T-helper 2 cell treated with Interferon-gamma antibody and Interleukin-4, amounts not matched to agents 100 ng/mL and 5 ng/mL, for 36 hours (primary cell): ENCODE results near the gene C2CD2L. TPM values are rescaled to one million over a fixed set of nuclear protein-coding genes. Genes with fewer than 3 reads are reported as not detected.

ENCODE experiments used
- intact Hi-C: fragments of 100-400 bp; cut with micrococcal nuclease; formaldehyde crosslinking; loops from one replicate; pipeline ENCODE4 v1.15.1; 2023
- total RNA-seq: library from RNA; stranded (reverse); gene quantifications from 2 replicates; pipeline ENCODE4 v1.2.3, GENCODE V29; 2022

Gene C2CD2L
- total RNA-seq, 1 donor from 2014 or later, result 29.9 TPM

- intact Hi-C loops, result loop anchor here (10.0 kb wide), 1 partner anchor 658 kb away; the partner anchor contains the start of gene KMT2A
Measured at GRCh38 chr11:119092880-119093842, 14.0 kb upstream of the C2CD2L start.

GRCh38 chr11:119093942-119094815, 13.0 kb upstream of the C2CD2L start:
- intact Hi-C loops, result loop anchor here (1.0 to 10.0 kb wide), 3 partner anchors 8 to 659 kb away; partner anchors contain the start of genes CBL and KMT2A

GRCh38 chr11:119094816-119095065, 12.4 kb upstream of the C2CD2L start:
- intact Hi-C loops, result loop anchor here (1.0 to 10.0 kb wide), 10 partner anchors 8 to 660 kb away; partner anchors contain the start of genes C2CD2L, CBL, HINFP and HYOU1

- intact Hi-C loops, result loop anchor here (1.0 to 10.0 kb wide), 9 partner anchors 10 to 660 kb away; partner anchors contain the start of genes C2CD2L, CBL, HINFP and HYOU1
Measured at GRCh38 chr11:119095066-119095880, 11.9 kb upstream of the C2CD2L start.

DNA sequence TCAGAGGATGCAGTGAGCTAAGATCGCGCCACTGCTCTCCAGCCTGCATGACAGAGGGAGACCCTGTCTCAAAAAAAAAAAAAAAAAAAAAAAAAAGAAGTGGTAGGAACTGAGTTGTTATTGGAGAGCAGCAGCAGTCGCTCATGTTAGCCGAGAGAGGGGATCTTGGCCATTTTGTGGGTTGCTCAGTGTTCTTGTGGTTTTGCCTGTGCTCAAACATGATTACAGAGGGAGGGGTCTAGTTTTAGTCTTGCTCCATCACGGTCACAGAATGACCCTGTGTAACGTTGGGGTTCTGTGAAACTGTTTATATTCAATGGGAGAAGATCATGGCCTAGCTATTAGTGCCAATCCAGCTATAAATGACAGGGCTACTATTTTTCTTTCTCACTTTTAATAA, 7.4 kb upstream of the C2CD2L start:
- intact Hi-C loops, result loop anchor here (2.0 to 10.0 kb wide), 4 partner anchors 15 to 665 kb away; partner anchors contain the start of genes DDX6, HMBS and KMT2A

GRCh38 chr11:119100246-119100970, 6.7 kb upstream of the C2CD2L start:
- intact Hi-C loops, result loop anchor here (2.0 to 5.0 kb wide), 3 partner anchors 16 to 308 kb away; partner anchors contain the start of genes DDX6 and HMBS

DNA sequence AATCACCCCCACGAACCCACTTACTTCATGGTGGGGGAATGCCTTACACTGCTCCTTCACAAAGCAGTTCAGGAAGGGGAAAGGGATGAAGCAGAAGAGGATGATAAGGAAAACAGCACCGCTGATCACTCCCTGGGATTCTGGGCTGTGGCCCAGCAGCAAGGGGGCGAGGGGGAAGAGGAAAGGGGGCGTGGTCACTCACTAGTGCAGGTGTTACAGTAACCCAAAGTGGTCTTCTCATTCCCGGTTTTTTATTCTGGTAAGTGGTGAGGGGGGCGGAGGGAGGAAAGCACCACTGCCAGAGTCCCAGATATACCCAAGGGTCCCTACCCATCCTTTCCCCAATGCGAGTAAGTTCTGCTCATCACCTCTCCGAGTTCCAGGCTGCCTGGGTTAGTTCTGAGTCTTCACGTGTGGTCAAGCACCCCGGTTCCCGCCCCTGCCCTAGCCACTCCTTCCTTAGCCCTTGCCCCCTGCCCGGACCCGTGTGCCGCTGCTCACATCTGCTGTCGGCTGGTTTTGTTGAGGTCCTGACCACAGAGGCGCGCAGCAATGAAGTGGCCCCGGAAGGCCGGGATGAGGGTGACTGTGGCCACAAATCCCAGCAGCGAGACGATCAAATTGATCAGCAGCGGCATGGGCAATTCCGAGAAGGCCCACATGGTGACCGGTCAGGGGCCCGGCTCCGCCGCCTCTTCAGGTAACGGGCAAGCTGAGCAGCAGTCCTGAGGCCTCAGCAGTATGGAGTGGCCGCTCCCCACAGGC, 6.0 kb upstream of the C2CD2L start:
- intact Hi-C loops, result loop anchor here (1.0 to 5.0 kb wide), 4 partner anchors 16 to 309 kb away; partner anchors contain the start of genes DDX6, HMBS and HYOU1

DNA sequence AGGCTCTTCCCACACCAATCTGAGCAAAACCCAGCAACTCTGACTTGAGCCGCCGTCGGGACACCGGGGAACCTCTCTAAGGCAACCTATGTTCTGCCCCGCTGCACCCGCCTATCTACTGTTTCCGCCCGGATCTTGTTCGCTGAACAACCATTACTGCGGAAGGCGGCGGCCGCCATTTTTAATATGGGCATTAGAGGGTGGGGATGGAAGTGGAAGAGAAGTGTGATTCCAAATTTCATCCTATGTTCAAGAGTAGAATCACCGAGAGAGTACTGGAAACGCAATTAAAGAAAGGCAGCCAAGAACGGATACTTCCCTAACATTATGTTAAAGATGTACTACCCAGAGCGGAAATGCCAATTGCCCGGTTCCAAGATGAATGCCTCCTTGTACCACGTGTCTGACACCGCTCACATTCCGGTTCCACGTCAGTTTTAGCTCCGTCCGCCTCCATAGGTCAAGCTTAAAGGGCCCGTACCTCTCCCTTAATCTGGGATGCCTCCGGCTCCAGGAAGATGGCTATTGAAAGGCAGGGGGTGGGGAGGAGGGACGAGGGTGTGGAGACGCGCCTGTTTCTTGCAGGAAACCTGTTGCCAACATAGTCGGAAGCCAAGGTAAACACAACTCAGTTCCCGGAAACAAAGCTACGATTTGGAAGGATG, 5.3 kb upstream of the C2CD2L start, which contains the start of gene DPAGT1:
DPAGT1 (minus strand) TSS at position 95 of the 665 bp plus-strand sequence. CDS start 198 bp downstream, outside the sequence.
- intact Hi-C loops, result loop anchor here (1.0 to 5.0 kb wide), 9 partner anchors 8 to 310 kb away; partner anchors contain the start of genes DDX6, HINFP, HMBS and HYOU1

GRCh38 chr11:119103161-119103664, 3.9 kb upstream of the C2CD2L start:
- intact Hi-C loops, result loop anchor here (2.0 to 5.0 kb wide), 3 partner anchors 66 to 311 kb away; partner anchors contain the start of genes DDX6 and NLRX1

DNA sequence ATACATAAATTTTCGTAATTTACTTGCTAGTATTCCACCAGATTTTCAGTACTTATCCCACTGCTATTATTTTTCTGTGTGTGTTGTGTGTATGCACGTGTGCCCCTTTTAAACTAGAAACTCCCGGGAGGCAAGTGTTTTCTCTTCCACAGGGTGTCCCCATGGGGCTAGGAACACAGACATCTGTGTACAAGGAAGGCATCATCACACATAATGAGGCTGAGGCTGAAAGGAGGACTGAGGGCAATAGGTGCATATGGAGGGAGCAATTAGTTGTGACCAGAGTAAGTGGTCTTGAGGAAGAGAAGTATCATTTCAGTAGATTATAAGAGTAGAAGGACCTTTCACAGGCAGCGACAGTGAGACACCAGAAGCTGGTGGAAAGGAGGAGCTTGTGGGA, 3.4 kb upstream of the C2CD2L start:
- intact Hi-C loops, result loop anchor here (2.0 to 5.0 kb wide), 3 partner anchors 65 to 311 kb away; partner anchors contain the start of genes DDX6 and NLRX1

- intact Hi-C loops, result loop anchor here (1.0 to 5.0 kb wide), 3 partner anchors 12 to 180 kb away; partner anchors contain the start of genes BCL9L and HINFP
Measured at GRCh38 chr11:119107538-119108145, 498 bp downstream of the C2CD2L start.

- intact Hi-C loops, result loop anchor here (5.0 kb wide), 1 partner anchor 181 kb away; the partner anchor contains the start of gene BCL9L
Measured at GRCh38 chr11:119108146-119108856, 1.2 kb downstream of the C2CD2L start.

GRCh38 chr11:119108857-119109221, 1.7 kb downstream of the C2CD2L start:
- intact Hi-C loops, result loop anchor here (5.0 kb wide), 1 partner anchor 182 kb away; the partner anchor contains the start of gene BCL9L

DNA sequence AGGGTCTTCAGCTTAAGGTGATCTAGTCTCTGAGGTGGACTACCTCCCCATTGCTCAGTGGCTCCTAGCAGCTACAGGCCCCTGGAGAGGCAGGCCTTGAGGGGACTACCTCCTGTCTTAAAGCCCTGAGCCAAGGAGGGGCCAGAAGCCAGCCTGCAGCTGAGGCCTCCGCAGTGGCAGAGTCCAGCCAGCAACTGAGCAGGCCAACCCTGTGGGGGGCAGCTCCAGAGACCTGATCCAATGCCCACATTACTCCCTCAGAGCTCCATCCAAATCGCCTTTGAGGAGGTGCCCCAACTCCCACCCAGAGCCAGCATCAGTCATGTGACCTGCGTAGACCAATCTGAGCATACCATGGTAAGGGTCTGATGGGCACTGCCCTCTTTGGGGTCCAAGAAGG, 2.7 kb downstream of the C2CD2L start:
- intact Hi-C loops, result loop anchor here (5.0 kb wide), 1 partner anchor 183 kb away; the partner anchor contains the start of gene BCL9L

DNA sequence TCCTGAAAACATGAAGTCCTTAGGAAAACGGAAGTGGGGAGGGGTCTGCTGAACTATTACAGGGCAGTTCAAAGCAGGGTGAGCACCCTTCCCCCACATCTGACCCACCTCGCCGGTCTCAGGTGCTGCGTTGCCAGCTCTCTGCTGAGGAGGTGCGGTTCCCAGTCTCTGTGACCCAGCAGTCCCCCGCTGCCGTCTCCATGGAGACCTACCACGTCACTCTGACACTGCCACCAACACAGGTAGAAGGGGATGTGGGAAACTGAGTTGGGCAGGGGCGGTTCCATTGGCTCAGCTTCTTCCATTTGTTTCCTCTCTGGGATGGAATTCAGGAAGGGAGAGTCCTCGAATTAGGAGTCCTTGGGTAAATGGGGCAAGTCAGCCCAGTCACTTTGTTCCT, 3.3 kb downstream of the C2CD2L start:
- intact Hi-C loops, result no loop called here

GRCh38 chr11:119111361-119111925, 4.3 kb downstream of the C2CD2L start:
- intact Hi-C loops, result no loop called here
